PC-9 (cell line): Measurements from ENCODE around the gene USP10. TPM values are rescaled to one million over a fixed set of nuclear protein-coding genes. Genes with fewer than 3 reads are reported as not detected.

ENCODE experiments used
- BruUV-seq: library from RNA; stranded (reverse); fragments of 400-500 nt; replicated peaks from 2 replicates; lab custom pipeline; 2021; lab: Mats Ljungman, UMichigan
- CTCF ChIA-PET: fragments of 300-600 bp; sonication (Branson Sonifier 250); formaldehyde crosslinking; loops from one replicate; lab custom pipeline; 2022; ENCODE audit warnings: antibody characterized with exemption; lab: Charles Lee
- POLR2A ChIA-PET: fragments of 300-600 bp; sonication (Branson Sonifier 250); formaldehyde crosslinking; loops from one replicate; lab custom pipeline; 2022; ENCODE audit warnings: antibody characterized with exemption; ENCODE audit not compliant: unreplicated experiment; lab: Charles Lee
- DNase-seq, 2 experiments: peaks; one replicate each; pipeline versions ENCODE4 v3.0.0 to v3.0.0-alpha.2; 2015 to 2022; ENCODE audit warnings: mixed read lengths in 1 of 2
- H2AFZ ChIP-seq: fragments of 200-600 bp; sonication (generic); 2 replicates; pipeline ENCODE4 v1.8.1; 2017; ENCODE audit warnings: antibody characterized with exemption
- H3F3A ChIP-seq: fragments of 200-600 bp; sonication (generic); 2 replicates; pipeline ENCODE4 v1.8.1; 2017; ENCODE audit warnings: antibody characterized with exemption, mild to moderate bottlenecking, low read depth; ENCODE audit not compliant: insufficient read depth
- H3K27ac ChIP-seq: fragments of 200-600 bp; sonication (generic); 2 replicates; pipeline ENCODE4 v1.6.1; 2016; ENCODE audit warnings: mixed run types
- H3K27me3 ChIP-seq: fragments of 200-600 bp; sonication (generic); 2 replicates; pipeline ENCODE4 v1.6.1; 2016; ENCODE audit warnings: low read depth, mixed run types; ENCODE audit not compliant: insufficient read depth
- H3K36me3 ChIP-seq: fragments of 200-600 bp; sonication (generic); 2 replicates; pipeline ENCODE4 v1.6.1; 2016; ENCODE audit warnings: low read depth, mixed run types
- H3K4me1 ChIP-seq: fragments of 200-600 bp; sonication (generic); replicated peaks from 2 replicates; pipeline ENCODE4 v1.6.1; 2016; ENCODE audit warnings: mixed run types; ENCODE audit not compliant: insufficient read depth
- H3K4me2 ChIP-seq: fragments of 200-600 bp; sonication (generic); 2 replicates; pipeline ENCODE4 v1.6.1; 2017; ENCODE audit warnings: mixed run types
- H3K4me3 ChIP-seq: fragments of 200-600 bp; sonication (generic); 2 replicates; pipeline ENCODE4 v1.6.1; 2016; ENCODE audit warnings: mixed run types
- H3K79me2 ChIP-seq: fragments of 200-600 bp; sonication (generic); 2 replicates; pipeline ENCODE4 v1.6.1; 2017; ENCODE audit warnings: low read depth, mixed run types
- H3K9me2 ChIP-seq: fragments of 200-600 bp; sonication (generic); 2 replicates; pipeline ENCODE4 v1.8.1; 2017; ENCODE audit warnings: mild to moderate bottlenecking; ENCODE audit not compliant: insufficient read depth
- H3K9me3 ChIP-seq: fragments of 200-600 bp; sonication (generic); 2 replicates; pipeline ENCODE4 v1.8.1; 2016; ENCODE audit warnings: low read depth; ENCODE audit not compliant: insufficient read depth
- H4K20me1 ChIP-seq: fragments of 200-600 bp; sonication (generic); 2 replicates; pipeline ENCODE4 v1.8.1; 2017; ENCODE audit not compliant: insufficient read depth
- CTCF ChIP-seq: fragments of 200-600 bp; sonication (generic); conservative IDR thresholded peaks from 2 replicates; pipeline ENCODE4 v1.6.1; 2017; ENCODE audit warnings: mixed run types, antibody characterized with exemption, mild to moderate bottlenecking, moderate library complexity
- EZH2 ChIP-seq: fragments of 200-600 bp; sonication (generic); IDR thresholded peaks from 2 replicates; pipeline ENCODE4 v1.8.0; 2017; ENCODE audit warnings: antibody characterized with exemption, low read depth
- intact Hi-C: fragments of 100-400 bp; cut with micrococcal nuclease; formaldehyde crosslinking; loops from one replicate; pipeline ENCODE4 v1.10.0; 2022; ENCODE audit not compliant: unreplicated experiment
- total RNA-seq: library from RNA; stranded (reverse); gene quantifications from 2 replicates; pipeline ENCODE4 v1.2.3, GENCODE V29; 2021

USP10 gene
- total RNA-seq, 1 experiment from 2014 or later = 109 TPM

GRCh38 chr16:84703681-84704080 lies 3.9 kb downstream of the USP10 start:
- Histone ChIP-seq H3K4me3 (no peak overlapping the region), H2AFZ (no peak overlapping the region), H3K36me3 (peaks cover 4% of the 10 kb centered on the region; the same call in 1 of the 2 replicates), H3K9me2 (no peaks in the 10 kb centered on the region), H3K79me2 (peaks cover 90% of the 10 kb centered on the region), H3K9me3 (no peaks in the 10 kb centered on the region), H3K4me2 (0 out of 2 replicates have a peak overlapping the region, but pooled peaks have one; percentile 3), H3K27me3 (no peaks in the 10 kb centered on the region), H3K27ac (no peak overlapping the region), H3K4me1 (peaks cover 45% of the 10 kb centered on the region), H3F3A (peaks cover 6% of the 10 kb centered on the region; the same call in 1 of the 2 replicates), H4K20me1 (peaks cover 79% of the 10 kb centered on the region)
- POLR2A ChIA-PET = no interaction called here
- CTCF ChIA-PET = interaction anchor here (0.8 kb wide), 1 partner anchor 59 kb away, joined by 10 read pairs; no protein-coding TSS in a partner anchor
- BruUV-seq = TSS peak; percentile 0
- DNase-seq = no peak
- TF ChIP-seq EZH2 (no peak), CTCF (no peak)
- intact Hi-C loops = no loop called here

- no peak overlapping the region for H3K4me3 ChIP-seq
- H3K36me3 ChIP-seq = peaks cover 4% of the 10 kb centered on the region; the same call in 1 of the 2 replicates
- intact Hi-C loops = no loop called here
- no peak overlapping the region for H3K4me2 ChIP-seq
- DNase-seq = no peak
- no peak overlapping the region for H3K27ac ChIP-seq
- H3F3A ChIP-seq = peaks cover 6% of the 10 kb centered on the region; the same call in 1 of the 2 replicates
- TF ChIP-seq CTCF (no peak), EZH2 (no peak)
- peaks cover 39% of the 10 kb centered on the region for H3K4me1 ChIP-seq
- H3K9me2 ChIP-seq = no peaks in the 10 kb centered on the region
- H2AFZ ChIP-seq = no peak overlapping the region
- CTCF ChIA-PET = no interaction called here
- peaks cover 93% of the 10 kb centered on the region for H3K79me2 ChIP-seq
- POLR2A ChIA-PET = no interaction called here
- no peaks in the 10 kb centered on the region for H3K27me3 ChIP-seq
- peaks cover 84% of the 10 kb centered on the region for H4K20me1 ChIP-seq
- no peaks in the 10 kb centered on the region for H3K9me3 ChIP-seq
- BruUV-seq = no TSS peak
Observed at GRCh38 chr16:84704253-84704652, 4.5 kb downstream of the USP10 start.

GRCh38 chr16:84706856-84707255 lies 7.1 kb downstream of the USP10 start:
- TF ChIP-seq CTCF (no peak), EZH2 (no peak)
- Histone ChIP-seq H3K9me3 (no peaks in the 10 kb centered on the region), H3K27me3 (no peaks in the 10 kb centered on the region), H3K79me2 (peaks cover 99% of the 10 kb centered on the region), H3K27ac (no peak overlapping the region), H3K4me2 (no peak overlapping the region), H3K36me3 (peaks cover 4% of the 10 kb centered on the region; the same call in 1 of the 2 replicates), H4K20me1 (peaks cover 97% of the 10 kb centered on the region), H3K9me2 (no peaks in the 10 kb centered on the region), H3F3A (peaks cover 10% of the 10 kb centered on the region; the same call in 1 of the 2 replicates), H3K4me1 (peaks cover 31% of the 10 kb centered on the region), H2AFZ (no peak overlapping the region), H3K4me3 (no peak overlapping the region)
- POLR2A ChIA-PET = no interaction called here
- CTCF ChIA-PET = no interaction called here
- intact Hi-C loops = no loop called here
- BruUV-seq = no TSS peak
- DNase-seq = no peak
